Liver (tissue), 9 donors: ENCODE measurements around the gene SNN. TPM values are rescaled to one million over a fixed set of nuclear protein-coding genes. Genes with fewer than 3 reads are reported as not detected.
A peak's percentile ranks its signal among the peaks of the same experiment; 100 is the strongest.

ENCODE experiments used
- DNase-seq: peaks from one replicate; pipeline ENCODE4 v3.0.0-alpha.2; 2017; ENCODE audit warnings: low spot score
- H3K27ac ChIP-seq, 2 donors: one replicate each; pipeline ENCODE4 v1.7.0; 2013; ENCODE audit warnings: inconsistent platforms in 2 of 2, low read length in 2 of 2, control low read depth in 1 of 2, low read depth in 1 of 2, mild to moderate bottlenecking in 1 of 2
- H3K27me3 ChIP-seq, 4 donors: one replicate each; pipeline versions ENCODE4 v1.6.1 to v1.7.0; 2013; ENCODE audit warnings: low read length in 3 of 4, inconsistent platforms in 1 of 4, mild to moderate bottlenecking in 1 of 4, moderate library complexity in 1 of 4; ENCODE audit not compliant: control insufficient read depth in 4 of 4, insufficient read depth in 4 of 4
- H3K36me3 ChIP-seq, 4 donors: one replicate each; pipeline versions ENCODE4 v1.6.1 to v1.7.0; 2013; ENCODE audit warnings: low read length in 3 of 4, mild to moderate bottlenecking in 3 of 4, low read depth in 1 of 4, moderate library complexity in 1 of 4; ENCODE audit not compliant: control insufficient read depth in 4 of 4, insufficient read depth in 3 of 4
- H3K4me1 ChIP-seq, 4 donors: one replicate each; pipeline versions ENCODE4 v1.6.1 to v1.7.0; 2013; ENCODE audit warnings: low read length in 3 of 4, mild to moderate bottlenecking in 3 of 4, moderate library complexity in 1 of 4; ENCODE audit not compliant: control insufficient read depth in 4 of 4, insufficient read depth in 4 of 4
- H3K4me3 ChIP-seq, 3 donors: one replicate each; pipeline versions ENCODE4 v1.6.1 to v1.7.0; 2013; ENCODE audit warnings: low read length in 3 of 3, control low read depth in 1 of 3, low read depth in 1 of 3, mild to moderate bottlenecking in 1 of 3
- H3K9ac ChIP-seq, 2 donors: one replicate each; pipeline ENCODE4 v1.7.0; 2013; ENCODE audit warnings: low read length in 2 of 2, mild to moderate bottlenecking in 2 of 2, moderate library complexity in 2 of 2, control low read depth in 1 of 2, low read depth in 1 of 2
- H3K9me3 ChIP-seq, 4 donors: one replicate each; pipeline versions ENCODE4 v1.6.1 to v1.7.0; 2013; ENCODE audit warnings: low read length in 3 of 4; ENCODE audit not compliant: control insufficient read depth in 4 of 4
- ATF3 ChIP-seq: IDR thresholded peaks from 2 replicates; pipeline ENCODE4 v1.6.1; 2016; ENCODE audit warnings: antibody characterized with exemption
- EGR1 ChIP-seq, 2 donors: IDR thresholded peaks; 2 replicates each; pipeline ENCODE4 v1.6.1; 2016 to 2018; ENCODE audit warnings: antibody characterized with exemption in 2 of 2, low read depth in 2 of 2
- FOXA1 ChIP-seq: IDR thresholded peaks from 2 replicates; pipeline ENCODE4 v1.6.1; 2016; ENCODE audit warnings: antibody characterized with exemption
- GABPA ChIP-seq, 2 donors: IDR thresholded peaks in 1 of 2; conservative IDR thresholded peaks in 1 of 2; 2 replicates each; pipeline ENCODE4 v1.6.1; 2016; ENCODE audit warnings: antibody characterized with exemption in 2 of 2, mild to moderate bottlenecking in 1 of 2, moderate library complexity in 1 of 2
- HNF4A ChIP-seq, 2 donors: conservative IDR thresholded peaks; 2 replicates each; pipeline ENCODE4 v1.6.1; 2016; ENCODE audit warnings: antibody characterized with exemption in 2 of 2, mild to moderate bottlenecking in 2 of 2
- JUND ChIP-seq, 2 donors: IDR thresholded peaks; 2 replicates each; pipeline ENCODE4 v1.6.1; 2016; ENCODE audit warnings: antibody characterized with exemption in 2 of 2
- MAX ChIP-seq: IDR thresholded peaks from 2 replicates; pipeline ENCODE4 v1.6.1; 2016; ENCODE audit warnings: antibody characterized with exemption
- RAD21 ChIP-seq, 2 donors: IDR thresholded peaks; 2 replicates each; pipeline ENCODE4 v1.6.1; 2016; ENCODE audit warnings: antibody characterized with exemption in 2 of 2, mild to moderate bottlenecking in 2 of 2
- REST ChIP-seq: IDR thresholded peaks from 2 replicates; pipeline ENCODE4 v1.6.1; 2016; ENCODE audit warnings: antibody characterized with exemption, mild to moderate bottlenecking
- SP1 ChIP-seq: IDR thresholded peaks from 2 replicates; pipeline ENCODE4 v1.6.1; 2018; ENCODE audit warnings: antibody characterized with exemption, mild to moderate bottlenecking
- TAF1 ChIP-seq: conservative IDR thresholded peaks from 2 replicates; pipeline ENCODE4 v1.6.1; 2016; ENCODE audit warnings: antibody characterized with exemption, mild to moderate bottlenecking
- YY1 ChIP-seq: IDR thresholded peaks from 2 replicates; pipeline ENCODE4 v1.6.1; 2016; ENCODE audit warnings: antibody characterized with exemption, mild to moderate bottlenecking
- ZBTB33 ChIP-seq: IDR thresholded peaks from 2 replicates; pipeline ENCODE4 v1.6.1; 2016; ENCODE audit warnings: antibody characterized with exemption
- WGBS: extraction: QIAGEN DNeasy Blood & Tissue Kit; methylation state at CpG from one replicate; pipeline ENCODE4 v1.1.7; 2013; 5-methylcytosine and 5-hydroxymethylcytosine counted together
- polyA plus RNA-seq, 2 donors: library from polyadenylated mRNA; stranded (reverse) in 1 of 2; unstranded in 1 of 2; fragments of 200-250 nt in 1 of 2; fragments of >200 nt in 1 of 2; fragmentation: Nextera tagmentation in 1 of 2; extraction: Ambion mirVana in 1 of 2; gene quantifications; one replicate each; pipeline versions ENCODE4 v1.2.1 to v1.2.3, GENCODE V29; 2013 to 2015
- total RNA-seq, 2 donors: library from RNA; depleted of rRNA; stranded (reverse); fragments of >200 nt; gene quantifications; one replicate each; pipeline ENCODE4 v1.2.3, GENCODE V29; 2014
- donor health status: healthy.
- donor health status: healthy.
- donor health status: healthy.
- donor health status: healthy.
- donor health status: healthy.

SNN gene
- total and polyA plus RNA-seq, 4 donors: 2.5 to 6.2 (median 5.3) TPM

- Histone ChIP-seq H3K4me3 (no peak overlapping the region), H3K36me3 (peaks cover 17 to 67% (median 49%) of the 10 kb centered on the region in 4 donors), H3K27me3 (no peaks in the 10 kb centered on the region), H3K9ac (no peak overlapping the region), H3K4me1 (peaks cover 0 to 4% (median 0%) of the 10 kb centered on the region in 4 donors), H3K27ac (no peak overlapping the region), H3K9me3 (no peaks in the 10 kb centered on the region)
- WGBS: 84% methylated on average over 1 of the region's 1 CpG
- DNase-seq: no peak
- TF ChIP-seq FOXA1 (no peak), ZBTB33 (no peak), RAD21 (IDR thresholded peaks at IDR 0.05) (no peak), ATF3 (no peak), EGR1 (IDR thresholded peaks at IDR 0.05; ENCODE audit: low read depth in 2 of 2) (no peak), SP1 (no peak), GABPA (IDR thresholded peaks at IDR 0.05 in 1 of 2, conservative IDR thresholded peaks at IDR 0.05 in 1 of 2) (no peak), JUND (IDR thresholded peaks at IDR 0.05) (no peak), REST (no peak)
These were observed 20.2 kb downstream of the SNN start for GRCh38 chr16:11688520-11688886.

GRCh38 chr16:11689031-11689840 lies 21.0 kb downstream of the SNN start:
- 87% methylated on average over 3 of the region's 3 CpGs for WGBS
- TF ChIP-seq MAX (no peak), REST (no peak), TAF1 (no peak), HNF4A (conservative IDR thresholded peaks at IDR 0.05) (no peak), FOXA1 (no peak), YY1 (peak; percentile 36)
- no peak for DNase-seq
- Histone ChIP-seq H3K4me1 (peaks cover 0 to 4% (median 0%) of the 10 kb centered on the region in 4 donors), H3K36me3 (peaks cover 16 to 61% (median 44%) of the 10 kb centered on the region in 4 donors), H3K27ac (no peak overlapping the region), H3K27me3 (no peaks in the 10 kb centered on the region), H3K9ac (no peak overlapping the region), H3K4me3 (no peak overlapping the region), H3K9me3 (no peaks in the 10 kb centered on the region)
